HAP-1 (cell line): ENCODE data around the gene CDC42EP2.

Source experiments
- DNase-seq, 2 experiments: peaks; one replicate each; pipeline ENCODE4 v3.0.0-alpha.2; 2016 to 2020; ENCODE audit warnings: low spot score in 2 of 2
- H3K27me3 ChIP-seq: fragments of 250-450 bp; sonication (Bioruptor Pico); 2 replicates; pipeline ENCODE4 v1.5.1; 2020; ENCODE audit warnings: low read depth, mild to moderate bottlenecking, moderate library complexity
- H3K36me3 ChIP-seq: fragments of 250-450 bp; sonication (Bioruptor Pico); replicated peaks from 2 replicates; pipeline ENCODE4 v1.5.1; 2020; ENCODE audit warnings: mild to moderate bottlenecking
- H3K4me1 ChIP-seq: fragments of 250-450 bp; sonication (Bioruptor Pico); 2 replicates; pipeline ENCODE4 v1.5.1; 2020; ENCODE audit warnings: mild to moderate bottlenecking
- H3K4me3 ChIP-seq: fragments of 250-450 bp; sonication (Bioruptor Pico); 2 replicates; pipeline ENCODE4 v1.5.1; 2020; ENCODE audit warnings: mild to moderate bottlenecking, moderate library complexity
- H3K9me3 ChIP-seq: fragments of 250-450 bp; sonication (Bioruptor Pico); 2 replicates; pipeline ENCODE4 v1.5.1; 2020; ENCODE audit warnings: mild to moderate bottlenecking, moderate library complexity
- in situ Hi-C: fragments of 300-500 bp; cut with MboI; formaldehyde crosslinking; loops from 3 replicates; pipeline ENCODE4 v1.14.3; 2020; ENCODE audit warnings: low sequenced_read_pairs, inconsistent platforms, mixed read lengths

Gene CDC42EP2

GRCh38 chr11:65370659-65371049, 56.0 kb downstream of the CDC42EP2 start:
- no peaks in the 10 kb centered on the region for H3K9me3 ChIP-seq
- H3K27me3 ChIP-seq: no peaks in the 10 kb centered on the region; the same call in 1 of the 2 replicates
- in situ Hi-C loops: no loop called here
- no peak for DNase-seq
- no peak overlapping the region for H3K4me3 ChIP-seq
- peaks cover 11% of the 10 kb centered on the region for H3K4me1 ChIP-seq
- H3K36me3 ChIP-seq: no peaks in the 10 kb centered on the region
